SK-N-SH (cell line): ENCODE measurements around the gene TCF12.

Experiments
- CTCF ChIP-seq: fragments of 200-600 bp; sonication (generic); IDR thresholded peaks from 2 replicates; pipeline ENCODE4 v1.6.1; 2017; ENCODE audit warnings: antibody characterized with exemption, mild to moderate bottlenecking, moderate library complexity
- GABPA ChIP-seq: IDR thresholded peaks from 2 replicates; pipeline ENCODE4 v1.4.0; 2012; ENCODE audit warnings: low read depth, mild to moderate bottlenecking

- TF ChIP-seq CTCF: no peak
- TF ChIP-seq GABPA: no peak
These were observed 319.2 kb downstream of the TCF12 start for GRCh38 chr15:57237676-57238075.
